HepG2 (cell line): ENCODE results near the gene PIK3R1. TPM values are rescaled to one million over a fixed set of nuclear protein-coding genes. Genes with fewer than 3 reads are reported as not detected.

Experiments
- IRF9 ChIP-seq: sonication (generic); formaldehyde crosslinking; IDR thresholded peaks from 2 replicates; pipeline ENCODE4 v1.8.0; 2022; ENCODE audit warnings: missing genetic modification reagents, mild to moderate bottlenecking, borderline replicate concordance
- KDM6A ChIP-seq: IDR thresholded peaks from 2 replicates; pipeline ENCODE4 v1.6.1; 2016; ENCODE audit warnings: low read depth
- MTF1 ChIP-seq: sonication (generic); formaldehyde crosslinking; IDR thresholded peaks from 2 replicates; pipeline ENCODE4 v1.5.0; 2020; ENCODE audit warnings: missing genetic modification reagents
- NPAS2 ChIP-seq: sonication (generic); formaldehyde crosslinking; IDR thresholded peaks from 2 replicates; pipeline ENCODE4 v1.8.0; 2022; ENCODE audit warnings: mild to moderate bottlenecking, missing genetic modification reagents, borderline replicate concordance
- REST ChIP-seq, 2 experiments: IDR thresholded peaks; 2 replicates each; pipeline ENCODE4 v1.6.1; 2011 to 2012; ENCODE audit warnings: low read length in 2 of 2, borderline replicate concordance in 1 of 2, low read depth in 1 of 2, mild to moderate bottlenecking in 1 of 2, moderate library complexity in 1 of 2
- TP53 ChIP-seq: sonication (generic); formaldehyde crosslinking; conservative IDR thresholded peaks from 2 replicates; pipeline ENCODE4 v1.4.0; 2020; ENCODE audit warnings: missing genetic modification reagents
- ZBTB25 ChIP-seq: IDR thresholded peaks from 2 replicates; pipeline ENCODE4 v1.6.1; 2018; ENCODE audit warnings: missing genetic modification reagents
- ZNF264 ChIP-seq: sonication (generic); formaldehyde crosslinking; IDR thresholded peaks from 2 replicates; pipeline ENCODE4 v1.4.0; 2020; ENCODE audit warnings: missing genetic modification reagents
- ZNF296 ChIP-seq: sonication (generic); formaldehyde crosslinking; conservative IDR thresholded peaks from 2 replicates; pipeline ENCODE4 v1.5.0; 2020; ENCODE audit warnings: mild to moderate bottlenecking, missing genetic modification reagents
- ZNF556 ChIP-seq: sonication (generic); formaldehyde crosslinking; IDR thresholded peaks from 2 replicates; pipeline ENCODE4 v1.4.0; 2020; ENCODE audit warnings: mild to moderate bottlenecking, missing genetic modification reagents, borderline replicate concordance
- ZNF605 ChIP-seq: sonication (generic); formaldehyde crosslinking; IDR thresholded peaks from 2 replicates; pipeline ENCODE4 v1.8.0; 2022; ENCODE audit warnings: mild to moderate bottlenecking, missing genetic modification reagents
- ZNF7 ChIP-seq: IDR thresholded peaks from 2 replicates; pipeline ENCODE4 v1.6.1; 2016; ENCODE audit warnings: missing biosample characterization, missing genetic modification reagents
- polyA plus RNA-seq, 8 experiments: library from polyadenylated mRNA; depleted of rRNA in 3 of 8; stranded (reverse) in 7 of 8; unstranded in 1 of 8; fragments of >200 nt; fragmentation: Illumina TruSeq in 4 of 8; extraction: Trizol in 4 of 8; gene quantifications; 2 replicates each; pipeline versions ENCODE4 v1.2.1 to v1.2.3, GENCODE V29; 2011 to 2016; ENCODE audit warnings: low read depth in 4 of 8, missing spikeins in 1 of 8, mixed read lengths in 1 of 8; ENCODE audit not compliant: insufficient read depth in 1 of 8
- total RNA-seq, 5 experiments: library from RNA; depleted of rRNA; stranded (reverse); fragments of >200 nt; fragmentation: Illumina TruSeq; extraction: Trizol; gene quantifications; 2 replicates each; pipeline ENCODE4 v1.2.3, GENCODE V29; 2016; ENCODE audit warnings: low read depth in 1 of 5

Gene PIK3R1
- total and polyA plus RNA-seq, 2 of the 13 experiments (the other 11 are each of a cell fraction or from before 2014, with no cell fraction given) = 8.4 to 21.3 TPM

- TF ChIP-seq NPAS2 = no peak
- no peak for TF ChIP-seq ZNF264 (CRISPR knock-in tag)
- TF ChIP-seq REST (IDR thresholded peaks at IDR 0.05; ENCODE audit: borderline replicate concordance in 1 of 2, low read depth in 1 of 2, low read length in 2 of 2) = no peak
- TF ChIP-seq ZNF605 (CRISPR knock-in tag) = no peak
- TF ChIP-seq TP53 (CRISPR knock-in tag) = no peak
- no peak for TF ChIP-seq ZNF556 (CRISPR knock-in tag)
- no peak for TF ChIP-seq KDM6A (CRISPR knock-in tag)
- TF ChIP-seq ZNF296 (CRISPR knock-in tag) = no peak
- no peak for TF ChIP-seq ZNF7 (CRISPR knock-in tag)
- TF ChIP-seq ZBTB25 (CRISPR knock-in tag) = no peak
- TF ChIP-seq MTF1 = no peak
- no peak for TF ChIP-seq IRF9 (CRISPR knock-in tag)
Measured at GRCh38 chr5:68246802-68247201, 31.2 kb downstream of the PIK3R1 start (continued).
